ENCODE measurements around the gene FGF14.

DNA sequence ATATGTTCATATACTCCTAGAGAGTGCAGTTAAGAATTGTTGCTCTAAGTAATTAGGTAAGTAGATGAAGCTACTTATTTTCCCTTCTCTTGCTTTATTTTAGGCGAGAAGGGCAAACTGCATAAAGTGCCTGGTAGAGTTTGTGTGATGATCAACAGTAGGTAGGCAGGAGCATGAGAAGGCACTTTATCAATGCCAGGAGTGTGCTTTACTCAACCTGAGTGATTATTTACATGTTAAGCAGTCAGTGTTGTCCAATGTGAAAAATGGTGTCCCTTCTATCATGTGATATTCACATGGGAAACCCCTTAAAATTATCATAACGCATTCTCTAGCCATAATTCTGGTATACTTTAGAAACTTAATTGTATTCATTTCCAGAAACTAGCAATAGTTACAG is 655.3 kb downstream of the FGF14 start:
- TF ChIP-seq, protein P1, sequence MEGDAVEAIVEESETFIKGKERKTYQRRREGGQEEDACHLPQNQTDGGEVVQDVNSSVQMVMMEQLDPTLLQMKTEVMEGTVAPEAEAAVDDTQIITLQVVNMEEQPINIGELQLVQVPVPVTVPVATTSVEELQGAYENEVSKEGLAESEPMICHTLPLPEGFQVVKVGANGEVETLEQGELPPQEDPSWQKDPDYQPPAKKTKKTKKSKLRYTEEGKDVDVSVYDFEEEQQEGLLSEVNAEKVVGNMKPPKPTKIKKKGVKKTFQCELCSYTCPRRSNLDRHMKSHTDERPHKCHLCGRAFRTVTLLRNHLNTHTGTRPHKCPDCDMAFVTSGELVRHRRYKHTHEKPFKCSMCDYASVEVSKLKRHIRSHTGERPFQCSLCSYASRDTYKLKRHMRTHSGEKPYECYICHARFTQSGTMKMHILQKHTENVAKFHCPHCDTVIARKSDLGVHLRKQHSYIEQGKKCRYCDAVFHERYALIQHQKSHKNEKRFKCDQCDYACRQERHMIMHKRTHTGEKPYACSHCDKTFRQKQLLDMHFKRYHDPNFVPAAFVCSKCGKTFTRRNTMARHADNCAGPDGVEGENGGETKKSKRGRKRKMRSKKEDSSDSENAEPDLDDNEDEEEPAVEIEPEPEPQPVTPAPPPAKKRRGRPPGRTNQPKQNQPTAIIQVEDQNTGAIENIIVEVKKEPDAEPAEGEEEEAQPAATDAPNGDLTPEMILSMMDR (conservative IDR thresholded peaks at IDR 0.05; ENCODE audit: low read length) = no peak
- no peak for TF ChIP-seq EZH2phosphoT487 (IDR thresholded peaks at IDR 0.05; ENCODE audit: borderline replicate concordance, low read depth, low read length)
